Chondrocyte (in vitro differentiated cells): Measurements from ENCODE around the gene EVI5. TPM values are rescaled to one million over a fixed set of nuclear protein-coding genes. Genes with fewer than 3 reads are reported as not detected.
"Not testable (repeated sequence)": the region's sequence is repeated elsewhere in the genome, so short reads cannot be mapped to it uniquely, and the experiment has no call there.

Source experiments
- DNase-seq: peaks from one replicate; pipeline ENCODE4 v3.0.0; 2021; ENCODE audit warnings: mixed read lengths, low spot score
- H3K27ac Mint-ChIP-seq: one replicate; pipeline ENCODE4 v1.8.0; 2021; ENCODE audit warnings: mild to moderate bottlenecking, moderate library complexity, mixed read lengths; ENCODE audit not compliant: unreplicated experiment
- H3K27me3 Mint-ChIP-seq: 2 replicates; pipeline ENCODE4 v1.8.0; 2021; ENCODE audit warnings: low read depth, mixed read lengths
- H3K36me3 Mint-ChIP-seq: 2 replicates; pipeline ENCODE4 v1.8.0; 2021; ENCODE audit warnings: low read depth, mixed read lengths
- H3K4me1 Mint-ChIP-seq: 2 replicates; pipeline ENCODE4 v1.8.0; 2021; ENCODE audit warnings: low read depth, mild to moderate bottlenecking, mixed read lengths
- H3K4me3 Mint-ChIP-seq: one replicate; pipeline ENCODE4 v1.8.0; 2021; ENCODE audit warnings: mild to moderate bottlenecking, moderate library complexity, mixed read lengths; ENCODE audit not compliant: unreplicated experiment
- H3K9me3 Mint-ChIP-seq: 2 replicates; pipeline ENCODE4 v1.8.0; 2021; ENCODE audit warnings: low read depth, mixed read lengths
- total RNA-seq: library from RNA; stranded (reverse); gene quantifications from 3 replicates; pipeline ENCODE4 v1.2.1, GENCODE V29; 2021
- TF ChIP-seq, protein P1 (sequence below): fragments of 200-600 bp; sonication (generic); IDR thresholded peaks from 2 replicates; pipeline ENCODE4 v1.5.0; 2021; ENCODE audit warnings: antibody characterized with exemption, mild to moderate bottlenecking, moderate library complexity

EVI5 gene
- total RNA-seq, 1 donor from 2014 or later: 66.8 TPM

DNA sequence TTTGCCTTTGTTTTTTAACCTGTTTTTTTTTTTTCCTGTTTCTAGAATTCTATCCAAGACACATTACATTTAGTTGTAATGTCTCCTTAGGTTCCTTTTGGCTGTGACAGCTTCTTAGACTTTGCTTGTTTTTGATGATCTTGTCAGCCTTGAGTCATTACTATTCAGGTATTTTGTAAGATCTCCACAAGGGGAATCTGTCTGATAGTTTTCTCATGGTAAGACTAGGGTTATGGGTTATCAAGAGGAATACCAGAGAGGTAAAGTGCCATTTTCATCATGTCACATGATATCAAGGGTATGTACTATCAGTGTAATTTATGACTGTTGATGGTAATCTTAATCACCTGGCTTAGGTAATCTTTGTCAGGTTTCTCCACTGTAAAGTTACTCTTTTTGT lies 199.1 kb downstream of the EVI5 start:
- Mint-ChIP-seq H3K27me3 (no peaks in the 10 kb centered on the region), H3K4me1 (peaks cover 7% of the 10 kb centered on the region), H3K36me3 (peaks cover 18% of the 10 kb centered on the region), H3K27ac (no peak overlapping the region), H3K9me3 (peaks cover 13% of the 10 kb centered on the region), H3K4me3 (no peak overlapping the region)
- no peak for DNase-seq
- TF ChIP-seq, protein P1, sequence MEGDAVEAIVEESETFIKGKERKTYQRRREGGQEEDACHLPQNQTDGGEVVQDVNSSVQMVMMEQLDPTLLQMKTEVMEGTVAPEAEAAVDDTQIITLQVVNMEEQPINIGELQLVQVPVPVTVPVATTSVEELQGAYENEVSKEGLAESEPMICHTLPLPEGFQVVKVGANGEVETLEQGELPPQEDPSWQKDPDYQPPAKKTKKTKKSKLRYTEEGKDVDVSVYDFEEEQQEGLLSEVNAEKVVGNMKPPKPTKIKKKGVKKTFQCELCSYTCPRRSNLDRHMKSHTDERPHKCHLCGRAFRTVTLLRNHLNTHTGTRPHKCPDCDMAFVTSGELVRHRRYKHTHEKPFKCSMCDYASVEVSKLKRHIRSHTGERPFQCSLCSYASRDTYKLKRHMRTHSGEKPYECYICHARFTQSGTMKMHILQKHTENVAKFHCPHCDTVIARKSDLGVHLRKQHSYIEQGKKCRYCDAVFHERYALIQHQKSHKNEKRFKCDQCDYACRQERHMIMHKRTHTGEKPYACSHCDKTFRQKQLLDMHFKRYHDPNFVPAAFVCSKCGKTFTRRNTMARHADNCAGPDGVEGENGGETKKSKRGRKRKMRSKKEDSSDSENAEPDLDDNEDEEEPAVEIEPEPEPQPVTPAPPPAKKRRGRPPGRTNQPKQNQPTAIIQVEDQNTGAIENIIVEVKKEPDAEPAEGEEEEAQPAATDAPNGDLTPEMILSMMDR: no peak

DNA sequence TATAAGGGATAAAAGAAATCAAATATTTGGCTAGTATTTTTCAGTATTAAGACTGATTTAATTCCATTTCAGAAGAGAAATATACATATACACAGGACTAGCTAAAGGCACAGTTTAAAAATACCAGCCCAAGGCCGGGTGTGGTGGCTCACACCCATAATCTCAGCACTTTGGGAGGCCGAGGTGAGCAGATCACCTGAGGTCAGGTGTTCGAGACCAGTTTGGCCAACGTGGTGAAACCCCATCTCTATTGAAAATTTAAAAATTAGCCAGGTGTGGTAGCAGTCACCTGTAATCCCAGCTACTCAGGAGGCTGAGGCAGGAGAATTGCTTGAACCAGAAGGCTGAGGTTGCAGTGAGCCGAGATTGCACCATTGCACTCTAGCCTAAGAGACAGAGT lies 200.1 kb downstream of the EVI5 start:
- not testable (repeated sequence) for H3K4me3 Mint-ChIP-seq, H3K36me3 Mint-ChIP-seq, H3K27ac Mint-ChIP-seq, H3K4me1 Mint-ChIP-seq, H3K27me3 Mint-ChIP-seq, DNase-seq, H3K9me3 Mint-ChIP-seq

DNA sequence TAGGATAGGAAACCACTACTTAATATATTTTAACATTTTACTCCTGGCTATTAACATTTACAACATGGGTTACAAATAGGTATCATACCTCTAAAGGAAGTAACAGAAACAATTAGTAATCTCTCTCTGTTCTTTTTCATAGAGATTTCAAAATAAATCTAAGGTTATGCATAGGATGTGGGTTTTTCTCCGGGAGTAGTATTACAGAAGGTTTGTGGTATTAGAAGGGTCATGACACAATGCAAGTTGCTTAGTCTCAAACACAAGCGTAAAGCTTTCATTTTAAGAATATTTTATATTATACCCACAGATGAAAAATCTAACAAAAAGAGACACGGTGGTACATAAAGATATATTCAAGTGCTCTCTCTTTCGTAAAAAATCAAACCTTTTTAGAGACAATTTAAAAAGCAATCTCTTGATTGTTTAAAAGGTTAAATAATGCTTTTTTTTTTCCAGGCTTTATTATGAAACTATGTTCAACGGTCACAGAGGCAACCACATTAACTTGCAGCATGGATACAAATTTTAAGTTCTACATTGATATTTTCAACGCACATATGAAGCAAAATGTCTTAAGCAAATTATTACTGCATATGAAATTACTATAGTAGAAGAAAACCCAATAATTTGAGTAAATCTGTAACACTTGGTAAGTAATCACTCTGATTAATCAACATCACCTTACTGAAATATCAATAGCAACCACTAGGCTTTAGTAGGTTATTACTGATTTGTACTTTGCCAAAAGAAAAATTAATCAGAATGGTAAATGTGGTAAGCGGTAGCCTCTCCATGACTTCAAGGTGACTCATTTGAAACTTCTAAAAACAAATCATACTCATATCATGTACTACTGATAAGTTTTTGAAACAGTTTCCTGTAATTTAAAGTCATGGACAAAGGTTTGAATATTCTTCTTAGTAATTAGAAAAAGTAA lies 200.8 kb downstream of the EVI5 start:
- no peak overlapping the region for H3K4me3 Mint-ChIP-seq
- H3K36me3 Mint-ChIP-seq: peaks cover 8% of the 10 kb centered on the region
- peaks cover 9% of the 10 kb centered on the region for H3K4me1 Mint-ChIP-seq
- H3K27me3 Mint-ChIP-seq: no peaks in the 10 kb centered on the region
- H3K27ac Mint-ChIP-seq: no peak overlapping the region
- DNase-seq: no peak
- peaks cover 6% of the 10 kb centered on the region for H3K9me3 Mint-ChIP-seq
- TF ChIP-seq, protein P1: no peak

DNA sequence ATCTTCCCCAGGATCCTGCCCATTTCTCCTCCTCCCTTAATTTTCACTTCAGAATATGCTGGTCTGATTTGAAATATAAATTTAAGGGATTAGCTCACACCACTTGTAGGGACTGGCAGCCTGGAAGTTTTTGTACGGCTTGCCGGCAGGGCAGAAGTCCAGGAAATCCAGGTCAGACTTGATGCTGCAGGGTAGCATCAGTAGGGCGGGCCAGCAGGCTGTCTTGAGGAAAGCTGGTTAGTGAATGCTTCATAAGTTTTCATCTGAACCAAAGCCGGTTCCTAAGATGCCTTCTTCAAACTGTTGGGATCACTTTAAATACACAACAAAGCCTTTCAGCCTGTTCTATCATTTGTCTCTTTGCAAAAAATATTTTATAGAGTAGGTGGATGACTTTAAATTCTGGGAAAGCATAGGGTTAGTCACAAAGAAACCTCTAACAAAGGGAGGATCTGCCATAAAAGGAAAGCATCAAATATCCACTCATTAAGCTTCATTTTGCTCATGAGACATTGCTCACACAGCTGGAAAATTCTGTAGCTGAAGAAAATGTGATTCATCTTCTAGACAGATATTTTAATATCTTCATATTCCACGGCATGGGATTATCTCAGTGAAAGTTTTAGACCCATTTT lies 207.5 kb downstream of the EVI5 start:
- H3K9me3 Mint-ChIP-seq: no peaks in the 10 kb centered on the region
- no peak overlapping the region for H3K4me3 Mint-ChIP-seq
- no peaks in the 10 kb centered on the region for H3K27me3 Mint-ChIP-seq
- no peak overlapping the region for H3K27ac Mint-ChIP-seq
- peaks cover 6% of the 10 kb centered on the region for H3K36me3 Mint-ChIP-seq
- TF ChIP-seq, protein P1: no peak
- DNase-seq: no peak
- peaks cover 7% of the 10 kb centered on the region for H3K4me1 Mint-ChIP-seq

DNA sequence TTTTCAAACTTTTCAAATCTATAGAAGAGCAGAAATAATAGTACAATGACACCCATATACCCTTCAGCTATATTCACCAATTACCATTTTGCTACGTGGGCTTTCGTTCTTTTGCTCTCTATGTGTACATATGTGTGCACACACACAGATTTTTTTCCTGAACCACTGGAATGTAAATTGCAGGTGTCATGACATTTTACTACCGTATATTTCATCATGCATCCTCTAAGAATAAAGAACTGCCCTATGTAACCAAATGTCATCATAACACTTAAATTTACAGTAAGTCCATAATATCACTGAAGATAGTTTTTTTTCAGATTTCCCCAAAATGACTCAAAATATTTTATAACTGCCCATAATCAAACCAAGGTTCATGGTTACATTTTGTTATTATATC lies 209.8 kb downstream of the EVI5 start:
- Mint-ChIP-seq H3K4me3 (no peak overlapping the region), H3K27me3 (no peaks in the 10 kb centered on the region), H3K36me3 (peaks cover 9% of the 10 kb centered on the region), H3K4me1 (peaks cover 7% of the 10 kb centered on the region), H3K9me3 (no peaks in the 10 kb centered on the region), H3K27ac (no peak overlapping the region)
- no peak for DNase-seq
- TF ChIP-seq, protein P1: no peak
